Kidney (tissue), 14 donors: ENCODE measurements around the gene MEIKIN. TPM values are rescaled to one million over a fixed set of nuclear protein-coding genes. Genes with fewer than 3 reads are reported as not detected.
"Not testable (repeated sequence)": the region's sequence is repeated elsewhere in the genome, so short reads cannot be mapped to it uniquely, and the experiment has no call there.

Experiments
- DNase-seq, 5 donors: peaks; one replicate each; pipeline ENCODE4 v3.0.0-alpha.2; 2013 to 2020
- FAIRE-seq: peaks from 2 replicates; lab custom pipeline; 2012; peaks lifted over from hg19 to GRCh38; lab: Jason Lieb, UNC
- H3K27ac ChIP-seq, 2 donors: one replicate each; pipeline ENCODE4 v1.7.0; 2013; ENCODE audit warnings: low read depth in 2 of 2, low read length in 2 of 2, inconsistent platforms in 1 of 2
- H3K27me3 ChIP-seq: one replicate; pipeline ENCODE4 v1.7.1; 2013; ENCODE audit warnings: low read length, inconsistent platforms; ENCODE audit not compliant: control insufficient read depth, insufficient read depth
- H3K36me3 ChIP-seq, 3 donors: one replicate each; pipeline versions ENCODE4 v1.7.0 to v1.7.1; 2013; ENCODE audit warnings: low read length in 3 of 3, control low read depth in 1 of 3, inconsistent platforms in 1 of 3; ENCODE audit not compliant: insufficient read depth in 3 of 3, control insufficient read depth in 2 of 3
- H3K4me1 ChIP-seq, 3 donors: one replicate each; pipeline versions ENCODE4 v1.7.0 to v1.7.1; 2013; ENCODE audit warnings: low read length in 3 of 3, inconsistent platforms in 1 of 3, low read depth in 1 of 3; ENCODE audit not compliant: control insufficient read depth in 2 of 3, insufficient read depth in 2 of 3
- H3K4me3 ChIP-seq, 3 donors: one replicate each; pipeline versions ENCODE4 v1.7.0 to v1.8.1; 2013; ENCODE audit warnings: low read length in 3 of 3, control low read depth in 1 of 3, inconsistent platforms in 1 of 3
- H3K9ac ChIP-seq, 3 donors: one replicate each; pipeline versions ENCODE4 v1.7.0 to v1.7.1; 2013; ENCODE audit warnings: low read length in 3 of 3, control low read depth in 1 of 3, inconsistent platforms in 1 of 3
- H3K9me3 ChIP-seq, 3 donors: one replicate each; pipeline versions ENCODE4 v1.7.0 to v1.7.1; 2013; ENCODE audit warnings: low read length in 3 of 3, control low read depth in 1 of 3, inconsistent platforms in 1 of 3; ENCODE audit not compliant: control insufficient read depth in 2 of 3, insufficient read depth in 1 of 3
- CTCF ChIP-seq: IDR thresholded peaks from 3 replicates; pipeline ENCODE4 v1.5.1; 2012; ENCODE audit warnings: mild to moderate bottlenecking, moderate library complexity, borderline replicate concordance; ENCODE audit not compliant: insufficient read depth; ENCODE audit errors: extremely low read depth
- intact Hi-C: fragments of 100-400 bp; cut with DNase I; formaldehyde crosslinking; loops from one replicate; pipeline ENCODE4 v1.11.1; 2022
- polyA plus RNA-seq: library from polyadenylated mRNA; stranded (reverse); fragments of 350-450 nt; fragmentation: Illumina TruSeq; extraction: RNeasy Lipid Tissue Mini Kit (QIAGEN cat#74804); gene quantifications from one replicate; pipeline ENCODE4 v1.2.3, GENCODE V29; 2014; ENCODE audit warnings: low read depth, low replicate concordance; ENCODE audit not compliant: insufficient read depth
- total RNA-seq: library from RNA; stranded (reverse); fragmentation: NEBNext Ultra II Directional; extraction: Animal tissue kit (Norgen Biotek cat#: 25700); gene quantifications from one replicate; pipeline ENCODE4 v1.2.1, GENCODE V29; 2021
- donor health status: control.
- donor health status: control.
- donor health status: control.
- donor health status: control.
- donor health status: control.
- donor health status: DM: yes; HTN: yes; CAD: no.
- donor health status: Normal renal cell carcinoma (clear cell type).

The MEIKIN gene
- total and polyA plus RNA-seq, 2 donors from 2014 or later, result 0.63 TPM; not detected in 1

DNA sequence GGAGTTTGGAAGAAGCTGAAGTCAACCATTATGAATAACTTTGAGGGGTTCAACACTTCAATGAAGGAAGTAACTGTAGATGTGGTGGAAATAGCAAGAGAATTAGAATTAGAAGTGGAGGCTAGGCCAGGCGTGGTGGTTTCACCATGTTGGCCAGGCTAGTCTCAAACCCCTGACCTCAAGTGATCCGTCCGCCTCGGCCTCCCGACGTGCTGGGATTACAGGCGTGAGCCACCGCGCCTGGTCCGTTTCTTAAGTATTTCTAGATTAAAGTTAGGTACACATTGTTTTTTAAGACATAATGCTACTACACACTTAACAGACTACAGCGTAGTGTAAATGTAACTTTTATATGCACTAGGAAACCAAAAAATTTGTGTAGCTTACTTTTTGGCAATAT, 162.7 kb downstream of the MEIKIN start:
- no peak for FAIRE-seq
- no peak for TF ChIP-seq CTCF

DNA sequence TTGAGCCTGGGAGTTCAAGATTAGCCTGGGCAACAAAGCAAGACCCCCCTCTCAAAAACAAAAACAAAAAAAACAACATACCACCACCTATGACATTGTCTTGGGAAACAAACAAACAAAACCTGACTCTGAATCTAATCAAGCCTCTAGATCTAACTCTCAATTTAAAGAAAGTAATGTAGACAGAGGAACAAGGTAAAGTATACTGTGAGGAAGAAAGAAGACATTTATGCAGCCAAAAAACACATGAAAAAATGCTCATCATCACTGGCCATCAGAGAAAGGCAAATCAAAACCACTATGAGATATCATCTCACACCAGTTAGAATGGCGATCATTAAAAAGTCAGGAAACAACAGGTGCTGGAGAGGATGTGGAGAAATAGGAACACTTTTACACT, 167.3 kb downstream of the MEIKIN start:
- H3K4me1 ChIP-seq, DNase-seq, H3K27ac ChIP-seq, FAIRE-seq, H3K9ac ChIP-seq, intact Hi-C loops, H3K9me3 ChIP-seq, H3K4me3 ChIP-seq, H3K36me3 ChIP-seq, H3K27me3 ChIP-seq: not testable (repeated sequence)

More for the DNA sequence above, 162.7 kb downstream of the MEIKIN start:
- no peak overlapping the region for H3K27ac ChIP-seq
- H3K9ac ChIP-seq, result no peak overlapping the region
- no peaks in the 10 kb centered on the region for H3K27me3 ChIP-seq
- intact Hi-C loops, result no loop called here
- H3K9me3 ChIP-seq, result no peaks in the 10 kb centered on the region
- no peak overlapping the region for H3K4me3 ChIP-seq
- H3K36me3 ChIP-seq, result no peaks in the 10 kb centered on the region
- no peak for DNase-seq
- peaks cover 0 to 8% (median 0%) of the 10 kb centered on the region in 3 donors for H3K4me1 ChIP-seq

DNA sequence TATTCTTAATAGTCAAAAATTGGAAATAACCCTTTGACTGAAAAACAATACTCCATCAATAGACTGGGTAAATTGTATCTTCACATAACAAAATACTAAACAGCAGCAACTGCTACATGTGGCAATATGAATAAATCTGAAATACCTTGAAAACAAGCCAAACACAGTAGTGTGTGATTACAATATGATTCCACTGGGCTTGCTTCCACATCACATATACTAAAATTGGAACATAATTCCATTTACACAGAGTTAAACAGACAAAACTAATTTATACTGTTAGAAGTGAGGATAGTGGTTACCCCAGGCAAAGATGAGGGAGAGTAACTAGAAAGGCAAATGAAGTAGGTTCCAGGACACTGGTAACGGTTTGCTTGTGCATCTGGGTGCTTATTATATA, 169.0 kb downstream of the MEIKIN start:
- DNase-seq (no peak), FAIRE-seq (no peak)
- no peak overlapping the region for H3K4me3 ChIP-seq
- H3K36me3 ChIP-seq, result no peaks in the 10 kb centered on the region
- intact Hi-C loops, result no loop called here
- H3K27me3 ChIP-seq, result no peaks in the 10 kb centered on the region
- H3K27ac ChIP-seq, result no peak overlapping the region
- H3K9ac ChIP-seq, result no peak overlapping the region
- TF ChIP-seq CTCF, result no peak
- H3K9me3 ChIP-seq, result no peaks in the 10 kb centered on the region
- no peaks in the 10 kb centered on the region for H3K4me1 ChIP-seq

GRCh38 chr5:131774652-131775367, 170.7 kb downstream of the MEIKIN start:
- Histone ChIP-seq H3K4me3 (no peak overlapping the region), H3K27ac (no peak overlapping the region), H3K27me3 (no peaks in the 10 kb centered on the region), H3K36me3 (no peaks in the 10 kb centered on the region), H3K4me1 (no peaks in the 10 kb centered on the region), H3K9me3 (no peaks in the 10 kb centered on the region), H3K9ac (no peak overlapping the region)
- no peak for FAIRE-seq
- DNase-seq, result no peak
- intact Hi-C loops, result no loop called here
- TF ChIP-seq CTCF, result no peak
